NCI-H2196 treated with DMSO at 0.1 percent for 48 hours (cell line): ENCODE data around the gene SRRD.
A peak's percentile ranks its signal among the peaks of the same experiment; 100 is the strongest.
"Not testable (repeated sequence)": the region's sequence is repeated elsewhere in the genome, so short reads cannot be mapped to it uniquely, and the experiment has no call there.

ENCODE experiments used
- DNase-seq: peaks from one replicate; lab custom pipeline; 2025; ENCODE audit not compliant: unreplicated experiment; lab: John Stamatoyannopoulos, UW

SRRD gene

DNA sequence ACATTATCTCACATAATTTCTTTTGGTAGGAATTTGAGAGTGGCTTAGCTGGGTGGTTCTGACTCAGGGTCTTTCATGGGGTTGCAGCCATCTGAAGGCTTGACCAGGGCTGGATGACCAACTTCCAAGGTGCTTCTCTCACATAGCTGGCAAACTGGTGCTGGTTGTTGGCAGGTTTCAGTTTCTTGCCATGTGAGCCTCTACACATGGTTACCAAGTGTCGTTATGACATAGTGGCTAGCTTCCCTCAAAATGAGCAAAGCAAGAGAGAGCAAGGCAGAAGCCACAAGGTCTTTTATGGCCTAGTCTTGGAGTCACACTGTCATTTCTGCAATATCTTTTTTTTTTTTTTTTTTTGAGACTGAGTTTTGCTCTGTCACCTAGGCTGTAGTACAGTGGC is 32.8 kb downstream of the SRRD start:
- DNase-seq, result no peak

DNA sequence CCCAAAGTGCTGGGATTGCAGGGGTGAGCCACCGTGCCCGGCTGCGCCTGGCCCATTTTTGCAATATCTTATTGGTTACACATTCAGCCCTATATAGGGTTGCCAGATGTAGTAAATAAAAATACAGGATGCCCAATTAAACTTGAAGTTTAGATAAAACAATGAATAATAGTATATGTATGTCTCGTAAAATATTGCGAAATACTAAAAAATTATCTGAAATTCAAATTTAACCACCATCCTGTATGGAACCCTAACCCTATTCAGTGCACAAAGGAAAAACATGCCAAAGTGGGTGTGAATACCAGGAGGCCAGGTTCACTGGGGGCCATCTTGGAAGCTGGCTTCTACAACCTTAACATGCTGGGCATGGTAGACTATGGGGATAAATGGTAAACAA is 33.8 kb downstream of the SRRD start:
- no peak for DNase-seq

DNA sequence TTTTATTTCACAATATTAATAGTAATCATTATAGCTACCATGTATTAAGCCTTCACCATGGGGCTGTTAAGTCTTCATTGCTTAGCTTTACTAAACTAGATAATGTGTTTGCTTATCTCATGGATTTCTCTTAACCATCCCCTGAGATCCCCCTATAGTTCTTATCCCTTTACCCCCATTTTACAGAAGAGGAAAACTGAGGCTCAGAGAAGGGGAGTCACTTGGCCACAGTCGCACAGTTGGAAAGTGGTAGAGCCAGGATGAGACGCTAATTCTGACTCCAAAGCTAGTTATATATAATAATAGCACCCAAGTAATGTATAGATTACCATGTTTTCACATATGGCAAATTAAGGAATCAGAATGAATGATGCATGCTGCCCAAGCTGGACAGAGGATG is 38.3 kb downstream of the SRRD start:
- DNase-seq, result no peak

DNA sequence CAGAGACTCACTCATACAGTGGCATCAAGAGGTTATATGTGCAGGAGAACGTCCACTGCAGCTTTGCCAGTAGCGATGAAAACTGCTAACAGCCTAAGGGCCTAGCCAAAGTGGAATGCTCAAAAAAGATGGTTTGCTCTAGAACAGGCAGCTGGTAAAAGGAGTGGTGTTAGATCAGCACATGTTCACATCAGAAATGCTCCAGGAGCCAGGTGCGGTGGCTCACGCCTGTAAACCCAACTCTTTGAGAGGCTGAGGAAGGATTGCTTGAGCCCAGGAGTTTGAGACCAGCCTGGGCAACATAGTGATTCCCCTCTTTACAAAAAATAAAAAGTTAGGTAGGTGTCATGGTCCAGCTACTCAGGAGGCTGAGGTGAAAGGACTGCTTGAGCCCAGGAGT is 38.9 kb downstream of the SRRD start:
- DNase-seq, result no peak

DNA sequence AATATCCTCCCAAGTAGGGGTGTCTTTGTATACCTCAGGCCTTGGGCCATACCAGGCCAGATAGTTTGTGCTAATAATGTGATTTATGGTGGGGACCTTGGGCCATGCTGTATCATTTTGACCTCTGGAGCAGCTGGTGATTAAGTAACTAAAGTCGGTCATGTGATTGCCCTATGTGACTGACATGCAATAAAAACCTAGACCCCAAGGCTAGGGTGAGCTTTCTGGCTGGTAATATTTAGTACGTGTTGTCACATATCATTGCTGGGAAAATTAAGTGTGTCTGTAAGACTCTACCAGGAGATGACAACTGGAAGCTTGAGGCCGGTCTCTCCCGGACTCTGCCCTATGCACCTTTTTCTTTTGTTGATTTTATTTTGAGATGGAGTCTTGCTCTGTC is 41.2 kb downstream of the SRRD start:
- DNase-seq, result no peak

DNA sequence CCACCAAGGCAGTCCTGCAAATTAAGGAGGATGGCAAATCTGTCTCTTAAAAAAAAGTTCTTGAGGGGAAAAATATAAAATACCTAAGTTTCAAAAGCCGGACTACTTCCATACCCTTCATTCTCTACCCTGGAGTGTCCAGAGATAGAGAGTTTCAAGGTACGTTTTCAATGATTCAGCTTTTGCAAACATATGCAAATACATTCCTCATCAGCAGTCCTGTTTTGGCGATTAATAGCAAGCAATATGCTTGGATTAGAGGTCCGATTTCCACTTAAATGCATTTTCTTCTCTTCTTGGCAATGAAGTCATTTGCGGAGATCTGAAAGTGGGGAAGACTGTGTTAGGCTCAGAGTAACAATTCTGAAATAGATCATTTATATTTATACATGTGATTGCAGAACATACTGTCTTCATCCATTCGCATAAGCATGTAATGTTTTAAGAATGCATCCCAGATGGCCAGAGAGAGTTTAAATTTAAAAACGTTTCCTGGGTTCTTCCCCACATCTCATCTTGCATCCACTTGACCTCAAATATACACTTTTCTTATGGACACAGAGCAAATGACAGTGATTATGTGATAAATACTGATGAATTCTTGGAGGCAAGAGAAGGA is 42.4 kb downstream of the SRRD start:
- no peak for DNase-seq

DNA sequence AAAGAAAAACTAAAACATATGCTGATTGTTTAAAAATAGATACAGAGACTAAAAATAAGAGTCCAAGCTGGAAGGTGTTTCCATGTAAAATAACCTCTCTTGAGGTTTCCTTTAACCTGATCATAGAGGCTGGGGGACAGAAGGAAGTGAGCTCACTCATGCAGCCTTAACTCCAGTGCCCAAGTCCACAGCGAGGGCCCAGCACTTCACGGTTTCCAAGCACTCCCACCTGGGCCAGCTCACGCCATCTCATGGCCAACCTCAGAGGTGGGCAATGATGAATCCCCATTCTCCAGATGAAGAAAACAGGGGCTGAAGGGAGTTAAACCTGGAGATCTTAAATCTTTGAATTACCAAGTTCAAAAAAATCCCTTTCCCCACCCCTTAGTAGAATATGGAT is 43.5 kb downstream of the SRRD start:
- no peak for DNase-seq

DNA sequence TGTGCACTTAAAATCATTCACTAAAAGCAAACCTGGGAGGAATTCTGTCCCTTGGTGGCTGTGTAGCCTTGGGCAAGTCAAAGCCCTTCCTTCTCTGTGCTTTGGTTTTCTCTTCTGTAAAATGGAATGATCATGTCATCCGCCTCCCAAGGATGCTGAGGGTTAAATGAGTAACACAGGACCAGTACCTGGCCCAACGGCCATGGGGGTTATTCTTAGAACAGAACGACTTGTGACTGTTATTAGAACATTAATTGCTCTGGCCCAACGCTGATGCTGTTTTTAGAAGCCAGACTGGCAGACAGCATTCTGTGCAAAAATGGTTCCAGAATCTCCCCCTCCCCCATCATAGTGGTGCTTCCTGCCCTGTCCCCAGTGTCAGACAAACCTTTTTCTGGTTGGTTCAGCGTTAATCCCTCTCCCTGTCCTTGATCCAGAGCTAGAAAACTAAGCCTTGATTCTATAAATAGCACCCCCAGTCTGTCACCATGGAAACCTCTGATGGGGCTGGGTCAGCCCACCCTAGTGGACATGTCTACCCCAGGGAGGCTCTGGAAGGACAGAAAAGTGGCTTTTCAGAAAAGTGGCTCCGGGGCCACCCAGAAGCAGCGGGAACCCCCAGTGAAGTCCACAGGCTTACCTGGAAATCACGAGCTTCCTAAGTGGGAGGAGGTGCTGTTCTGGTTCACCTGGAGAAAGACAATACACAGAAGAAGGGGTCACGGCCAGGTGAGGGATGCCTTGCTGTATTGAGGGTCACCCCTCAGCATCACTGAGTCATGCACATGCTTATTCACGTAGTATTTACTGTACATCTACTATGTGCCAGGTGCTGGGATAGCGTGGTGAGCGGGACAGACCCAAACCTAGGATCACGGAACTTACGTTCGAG is 44.1 kb downstream of the SRRD start:
- DNase-seq, result no peak

DNA sequence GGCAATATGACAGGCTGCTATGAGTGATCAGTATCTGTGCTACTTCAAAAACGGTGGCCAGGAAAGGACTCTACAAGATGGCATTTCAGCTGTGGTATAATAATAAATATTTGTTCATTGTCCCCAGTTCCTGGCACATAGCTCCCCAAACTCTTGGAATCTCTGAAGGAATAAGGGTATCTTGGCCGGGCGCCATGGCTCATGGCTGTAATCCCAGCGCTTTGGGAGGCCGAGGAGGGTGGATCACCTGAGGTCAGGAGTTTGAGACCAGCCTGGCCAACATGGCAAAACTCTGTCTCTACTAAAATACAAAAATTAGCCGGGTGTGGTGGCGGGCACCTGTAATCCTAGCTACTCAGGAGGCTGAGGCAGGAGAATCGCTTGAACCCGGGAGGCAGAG is 44.8 kb downstream of the SRRD start:
- DNase-seq, result not testable (repeated sequence)

DNA sequence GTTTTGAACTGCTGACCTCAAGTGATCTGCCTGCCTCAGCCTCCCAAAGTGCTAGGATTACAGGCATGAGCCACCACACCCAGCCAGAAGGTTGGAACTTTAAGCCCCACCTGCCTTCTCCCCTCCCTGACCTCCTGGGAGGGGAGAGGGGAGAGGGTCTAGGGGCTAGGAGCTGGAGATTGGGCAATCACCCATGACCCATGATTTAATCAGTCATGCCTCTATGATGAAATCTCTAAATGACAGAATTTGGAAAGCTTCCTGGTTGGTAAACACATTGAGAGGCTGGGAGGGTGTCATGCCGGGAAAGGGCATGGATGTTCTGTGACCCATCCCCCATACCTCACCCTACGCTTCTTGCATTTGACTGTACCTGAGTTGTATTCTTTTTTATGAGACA is 45.7 kb downstream of the SRRD start:
- DNase-seq, result peak; percentile 38

DNA sequence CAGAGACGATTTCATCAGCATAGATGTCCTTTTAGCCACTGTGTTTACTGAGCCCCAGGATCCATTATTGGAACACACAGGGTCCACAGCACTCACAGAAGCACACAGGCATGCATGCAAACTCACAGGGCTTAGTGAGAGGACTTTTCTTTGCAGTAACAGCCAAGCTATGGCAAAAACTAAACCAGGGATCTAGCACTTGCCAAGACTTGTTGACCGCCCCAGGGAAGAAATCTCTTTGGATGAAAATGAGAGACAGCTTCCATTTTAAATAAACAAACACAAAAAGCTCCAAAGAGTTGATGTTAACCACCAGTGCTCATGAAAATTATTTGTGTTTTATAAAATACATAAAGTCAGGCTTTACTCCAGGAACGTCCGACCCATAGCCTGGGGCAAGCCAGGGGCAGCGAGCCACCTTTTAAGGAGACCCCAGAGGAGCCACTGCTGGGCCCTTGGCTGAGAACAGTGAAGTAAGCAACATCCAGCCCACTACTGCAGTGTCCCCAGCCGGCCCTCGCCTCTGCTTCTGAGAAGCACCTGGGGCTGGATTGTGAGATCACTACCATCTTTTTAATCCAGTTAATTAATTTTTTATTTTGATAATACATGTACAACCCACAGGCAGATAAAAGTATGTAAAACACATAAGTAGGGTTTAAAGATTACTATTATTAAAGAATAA is 50.6 kb downstream of the SRRD start:
- DNase-seq, result no peak

DNA sequence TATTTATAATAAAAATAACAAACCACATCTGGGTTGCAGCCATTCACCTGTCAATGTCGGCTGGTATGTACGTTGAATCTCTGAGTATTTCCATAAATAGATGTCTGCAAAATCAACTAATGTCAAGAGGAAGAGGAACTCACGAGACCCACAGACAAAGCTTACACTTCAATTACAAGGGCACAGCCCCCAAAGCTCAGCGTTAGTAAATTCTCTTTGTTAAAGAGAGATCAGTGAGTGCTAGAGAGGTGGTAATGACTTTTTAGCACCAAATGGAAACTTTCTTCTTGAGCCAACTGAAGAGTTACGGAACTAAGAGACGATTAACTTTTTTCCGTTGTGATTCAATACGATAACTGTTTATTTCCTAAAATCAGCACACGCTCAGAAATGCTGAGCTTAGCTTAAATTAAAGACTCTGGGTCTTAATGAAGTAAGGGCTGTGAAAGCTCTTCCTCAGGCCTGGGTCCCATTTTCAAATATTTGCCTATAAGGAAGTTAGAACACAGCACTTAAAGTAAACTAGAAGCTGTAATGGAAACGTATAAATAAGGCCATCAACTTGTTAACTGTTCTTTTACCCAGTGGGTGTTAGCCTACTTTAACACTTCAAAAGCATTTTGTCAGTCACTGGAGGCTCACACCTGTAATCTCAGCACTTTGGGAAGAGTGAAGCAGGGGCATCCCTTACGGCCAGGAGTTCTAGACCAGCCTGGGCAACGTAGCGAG is 51.4 kb downstream of the SRRD start:
- DNase-seq, result no peak

DNA sequence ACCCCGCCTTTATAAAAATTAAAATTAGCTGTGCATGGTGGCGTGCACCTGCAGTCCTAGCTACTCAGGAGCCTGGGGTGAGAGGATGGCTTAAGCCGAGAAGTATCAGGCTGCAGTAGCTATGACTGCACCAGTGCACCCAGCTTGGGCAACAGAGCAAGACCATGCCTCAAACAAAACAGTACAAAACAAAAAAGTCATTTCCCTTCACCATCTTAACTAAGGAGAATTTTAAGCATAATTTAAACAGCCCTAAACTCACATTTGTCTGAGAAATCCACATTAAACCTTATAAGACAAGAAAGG is 51.9 kb downstream of the SRRD start:
- no peak for DNase-seq

DNA sequence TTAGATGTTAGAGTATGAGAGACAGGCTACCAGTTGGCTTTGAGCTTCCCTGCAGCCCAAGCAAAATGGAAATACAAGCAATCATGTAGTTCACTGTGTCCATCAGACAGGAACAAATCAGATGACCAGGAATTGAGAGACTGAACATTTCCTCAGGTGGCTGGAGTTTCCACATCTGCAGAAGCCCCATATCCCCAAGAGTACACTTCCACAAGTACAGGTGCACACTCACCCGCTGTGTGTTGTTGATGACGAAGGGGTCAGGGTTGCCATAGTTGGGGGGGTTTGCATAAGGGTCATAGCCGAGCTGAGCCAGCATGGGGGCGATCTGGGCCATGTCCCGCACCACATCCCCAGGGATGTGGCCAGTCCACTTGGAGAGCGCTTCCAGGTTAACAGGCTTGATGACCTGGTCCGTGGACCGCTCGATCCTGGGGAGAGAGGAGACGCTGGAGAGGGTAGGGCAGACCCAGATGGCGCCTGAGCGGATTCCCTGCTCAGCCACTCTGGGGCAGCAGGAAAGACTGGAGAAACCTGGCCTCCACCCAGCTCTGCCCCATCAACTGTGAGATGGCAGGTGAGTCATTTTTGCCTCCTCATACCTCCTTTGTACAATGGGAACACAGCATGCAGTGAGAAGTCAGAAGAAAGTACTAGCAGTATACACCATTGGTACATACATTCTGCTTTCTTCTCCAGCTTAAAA is 52.5 kb downstream of the SRRD start:
- DNase-seq, result no peak

DNA sequence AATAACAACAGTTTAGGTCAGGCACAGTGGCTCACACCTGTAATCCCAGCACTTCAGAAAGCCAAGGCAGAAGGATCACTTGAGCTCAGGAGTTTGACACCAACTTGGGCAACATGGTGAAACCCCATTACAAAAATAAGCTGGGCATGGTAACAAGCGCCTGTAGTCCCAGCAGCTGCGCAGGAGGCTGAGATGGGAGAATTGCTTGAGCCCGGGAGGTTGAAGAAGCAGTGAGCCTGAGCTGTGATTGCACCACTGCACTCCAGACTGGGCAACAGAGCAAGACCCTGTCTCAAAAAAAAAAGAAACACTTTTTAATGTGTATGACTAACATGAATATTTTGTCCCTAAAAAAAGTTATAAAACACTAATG is 53.1 kb downstream of the SRRD start:
- DNase-seq, result no peak

DNA sequence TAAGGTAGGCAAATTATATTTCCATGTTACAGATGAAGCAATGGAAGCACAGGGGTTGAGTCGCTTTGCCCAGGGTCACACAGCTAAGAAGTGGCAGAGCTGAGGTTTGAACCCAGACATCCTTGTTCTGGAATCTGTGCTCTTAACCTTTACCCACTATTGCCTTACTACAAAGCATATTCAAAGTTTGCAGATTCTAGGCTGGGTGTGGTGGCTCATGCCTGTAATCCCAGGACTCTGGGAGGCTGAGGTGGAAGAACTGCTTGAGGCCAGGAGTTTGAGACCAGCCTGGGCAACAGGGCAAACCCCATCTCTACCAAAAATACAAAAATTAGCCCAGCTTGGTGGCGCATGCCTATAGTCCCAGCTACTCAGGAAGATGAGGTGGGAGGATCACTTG is 56.4 kb downstream of the SRRD start:
- DNase-seq, result no peak

DNA sequence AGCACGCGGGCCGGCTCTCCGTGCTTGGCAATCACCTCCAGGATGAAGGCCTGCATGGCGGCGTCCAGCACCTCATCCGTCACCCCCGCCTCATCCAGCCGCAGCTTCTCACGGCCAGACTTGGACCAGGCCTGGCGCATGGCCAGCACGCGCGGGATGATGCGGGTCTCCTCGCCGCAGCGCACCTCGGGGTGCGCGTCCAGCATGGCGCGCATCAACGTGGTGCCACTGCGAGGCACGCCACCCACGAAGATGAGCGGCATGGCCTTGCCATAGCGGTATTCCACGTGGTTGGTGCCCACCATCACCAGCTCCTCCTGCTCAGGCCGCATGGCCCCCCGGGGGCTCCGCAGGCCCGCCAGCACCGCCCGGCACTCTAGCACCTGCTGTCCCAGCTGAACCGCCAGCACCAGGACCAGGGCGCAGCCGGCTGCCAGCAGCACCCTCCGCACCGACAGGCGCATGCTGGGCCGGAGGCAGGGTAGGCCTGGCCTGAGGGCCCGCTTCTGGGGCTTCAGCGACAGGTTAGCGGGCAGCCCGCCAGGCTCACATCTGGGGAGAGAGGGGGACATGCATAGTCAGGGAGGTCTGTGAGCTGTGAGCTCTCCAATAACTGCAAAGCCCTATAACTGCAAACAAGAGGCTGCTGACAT is 57.6 kb downstream of the SRRD start:
- DNase-seq, result no peak

DNA sequence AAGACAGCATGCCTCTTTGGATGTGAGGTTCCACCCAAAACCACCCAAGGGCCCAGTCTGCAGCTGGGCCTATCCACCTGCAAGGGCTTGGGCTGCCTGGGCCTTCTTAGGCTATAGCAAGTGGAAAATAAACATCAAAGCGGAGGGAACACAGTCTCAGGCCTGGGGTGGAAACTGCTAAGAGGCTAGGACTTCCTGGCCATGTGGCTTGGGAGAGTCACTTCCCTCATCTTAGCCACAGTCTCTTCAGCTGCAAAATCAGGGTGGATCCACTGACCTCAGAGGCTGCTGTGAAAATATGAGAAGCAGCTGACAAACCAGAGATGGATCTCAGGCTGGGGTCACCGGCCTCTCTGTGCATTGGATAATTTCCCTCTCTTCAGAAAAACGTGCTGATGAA is 59.2 kb downstream of the SRRD start:
- no peak for DNase-seq
